Stomach (tissue), 4 donors: ENCODE measurements around the gene ZNF672.

Experiments
- CTCF ChIP-seq, 7 experiments: fragments of 450-650 bp in 4 of 7; fragments of 200-600 bp in 3 of 7; sonication (generic) in 3 of 7; IDR thresholded peaks; one replicate each; pipeline ENCODE4 v1.5.1; 2016 to 2019; ENCODE audit warnings: antibody characterized with exemption in 7 of 7, control low read depth in 2 of 7, mild to moderate bottlenecking in 1 of 7
- POLR2A ChIP-seq, 4 donors: fragments of 450-650 bp; IDR thresholded peaks; one replicate each; pipeline ENCODE4 v1.6.1; 2016; ENCODE audit warnings: antibody characterized with exemption in 4 of 4, control low read depth in 2 of 4, mild to moderate bottlenecking in 1 of 4, moderate library complexity in 1 of 4

DNA sequence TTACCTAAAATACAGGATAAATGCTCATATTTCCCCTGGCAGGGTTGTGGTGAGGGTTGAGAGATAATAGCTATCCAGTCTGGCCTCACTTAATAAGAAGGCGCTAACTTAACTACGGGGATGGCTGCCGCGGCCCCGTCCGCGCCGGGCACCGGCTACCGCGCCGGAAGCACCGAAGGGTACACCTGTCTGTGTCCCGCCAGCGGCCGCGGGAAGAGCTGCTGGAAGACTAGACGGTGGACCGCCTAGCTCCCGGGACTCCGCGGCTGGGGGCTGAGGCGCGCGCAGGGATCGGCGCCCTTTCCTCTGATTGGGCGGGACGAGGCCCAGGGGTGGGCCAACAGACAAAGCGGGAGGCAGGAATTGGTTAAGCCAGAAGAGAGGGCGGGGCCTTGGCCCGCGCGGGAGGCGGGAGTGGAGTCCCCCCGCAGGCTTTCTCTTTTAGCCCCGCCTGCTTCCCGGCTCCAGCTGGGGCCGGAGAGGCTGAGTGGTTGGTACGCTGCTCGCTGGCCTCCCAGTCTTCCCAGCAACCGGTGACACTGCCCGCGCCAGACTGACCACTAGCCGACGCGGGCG lies at the start of gene ZNF672:
- TF ChIP-seq CTCF (IDR thresholded peaks at IDR 0.05) (no peak), POLR2A (IDR thresholded peaks at IDR 0.05) (peak in 1 of 4 donors; percentile 45)
